PC-9 (cell line): ENCODE measurements around the gene RXRA. TPM values are rescaled to one million over a fixed set of nuclear protein-coding genes. Genes with fewer than 3 reads are reported as not detected.

Source experiments
- BruUV-seq: library from RNA; stranded (reverse); fragments of 400-500 nt; replicated peaks from 2 replicates; lab custom pipeline; 2021; lab: Mats Ljungman, UMichigan
- CTCF ChIA-PET: fragments of 300-600 bp; sonication (Branson Sonifier 250); formaldehyde crosslinking; loops from one replicate; lab custom pipeline; 2022; ENCODE audit warnings: antibody characterized with exemption; lab: Charles Lee
- POLR2A ChIA-PET: fragments of 300-600 bp; sonication (Branson Sonifier 250); formaldehyde crosslinking; loops from one replicate; lab custom pipeline; 2022; ENCODE audit warnings: antibody characterized with exemption; ENCODE audit not compliant: unreplicated experiment; lab: Charles Lee
- DNase-seq, 2 experiments: peaks; one replicate each; pipeline versions ENCODE4 v3.0.0 to v3.0.0-alpha.2; 2015 to 2022; ENCODE audit warnings: mixed read lengths in 1 of 2
- H2AFZ ChIP-seq: fragments of 200-600 bp; sonication (generic); 2 replicates; pipeline ENCODE4 v1.8.1; 2017; ENCODE audit warnings: antibody characterized with exemption
- H3F3A ChIP-seq: fragments of 200-600 bp; sonication (generic); 2 replicates; pipeline ENCODE4 v1.8.1; 2017; ENCODE audit warnings: antibody characterized with exemption, mild to moderate bottlenecking, low read depth; ENCODE audit not compliant: insufficient read depth
- H3K27ac ChIP-seq: fragments of 200-600 bp; sonication (generic); 2 replicates; pipeline ENCODE4 v1.6.1; 2016; ENCODE audit warnings: mixed run types
- H3K27me3 ChIP-seq: fragments of 200-600 bp; sonication (generic); 2 replicates; pipeline ENCODE4 v1.6.1; 2016; ENCODE audit warnings: low read depth, mixed run types; ENCODE audit not compliant: insufficient read depth
- H3K36me3 ChIP-seq: fragments of 200-600 bp; sonication (generic); 2 replicates; pipeline ENCODE4 v1.6.1; 2016; ENCODE audit warnings: low read depth, mixed run types
- H3K4me1 ChIP-seq: fragments of 200-600 bp; sonication (generic); replicated peaks from 2 replicates; pipeline ENCODE4 v1.6.1; 2016; ENCODE audit warnings: mixed run types; ENCODE audit not compliant: insufficient read depth
- H3K4me2 ChIP-seq: fragments of 200-600 bp; sonication (generic); 2 replicates; pipeline ENCODE4 v1.6.1; 2017; ENCODE audit warnings: mixed run types
- H3K4me3 ChIP-seq: fragments of 200-600 bp; sonication (generic); 2 replicates; pipeline ENCODE4 v1.6.1; 2016; ENCODE audit warnings: mixed run types
- H3K79me2 ChIP-seq: fragments of 200-600 bp; sonication (generic); 2 replicates; pipeline ENCODE4 v1.6.1; 2017; ENCODE audit warnings: low read depth, mixed run types
- H3K9me2 ChIP-seq: fragments of 200-600 bp; sonication (generic); 2 replicates; pipeline ENCODE4 v1.8.1; 2017; ENCODE audit warnings: mild to moderate bottlenecking; ENCODE audit not compliant: insufficient read depth
- H3K9me3 ChIP-seq: fragments of 200-600 bp; sonication (generic); 2 replicates; pipeline ENCODE4 v1.8.1; 2016; ENCODE audit warnings: low read depth; ENCODE audit not compliant: insufficient read depth
- H4K20me1 ChIP-seq: fragments of 200-600 bp; sonication (generic); 2 replicates; pipeline ENCODE4 v1.8.1; 2017; ENCODE audit not compliant: insufficient read depth
- CTCF ChIP-seq: fragments of 200-600 bp; sonication (generic); conservative IDR thresholded peaks from 2 replicates; pipeline ENCODE4 v1.6.1; 2017; ENCODE audit warnings: mixed run types, antibody characterized with exemption, mild to moderate bottlenecking, moderate library complexity
- EZH2 ChIP-seq: fragments of 200-600 bp; sonication (generic); IDR thresholded peaks from 2 replicates; pipeline ENCODE4 v1.8.0; 2017; ENCODE audit warnings: antibody characterized with exemption, low read depth
- intact Hi-C: fragments of 100-400 bp; cut with micrococcal nuclease; formaldehyde crosslinking; loops from one replicate; pipeline ENCODE4 v1.10.0; 2022; ENCODE audit not compliant: unreplicated experiment
- total RNA-seq: library from RNA; stranded (reverse); gene quantifications from 2 replicates; pipeline ENCODE4 v1.2.3, GENCODE V29; 2021

RXRA gene
- total RNA-seq, 1 experiment from 2014 or later = 146 TPM

- H3K27me3 ChIP-seq = no peaks in the 10 kb centered on the region
- H3K4me3 ChIP-seq = no peak overlapping the region
- no peak overlapping the region for H2AFZ ChIP-seq
- H4K20me1 ChIP-seq = peaks cover 3% of the 10 kb centered on the region; the same call in 1 of the 2 replicates
- intact Hi-C loops = no loop called here
- DNase-seq = no peak
- peaks cover 21% of the 10 kb centered on the region for H3K79me2 ChIP-seq
- no peaks in the 10 kb centered on the region; the same call in 1 of the 2 replicates for H3K36me3 ChIP-seq
- ChIA-PET POLR2A (no interaction called here), CTCF (no interaction called here)
- TF ChIP-seq CTCF (no peak), EZH2 (no peak)
- no peaks in the 10 kb centered on the region for H3K9me2 ChIP-seq
- no peaks in the 10 kb centered on the region for H3K9me3 ChIP-seq
- H3K27ac ChIP-seq = no peak overlapping the region
- H3F3A ChIP-seq = peaks cover 6% of the 10 kb centered on the region; the same call in 1 of the 2 replicates
- no peak overlapping the region for H3K4me2 ChIP-seq
- H3K4me1 ChIP-seq = peaks cover 23% of the 10 kb centered on the region
- no TSS peak for BruUV-seq
Measured at GRCh38 chr9:134416385-134417015, 90.2 kb downstream of the RXRA start.

GRCh38 chr9:134418354-134418753 lies 92.1 kb downstream of the RXRA start:
- Histone ChIP-seq H3K36me3 (no peaks in the 10 kb centered on the region; the same call in 1 of the 2 replicates), H3K27ac (no peak overlapping the region), H3K9me2 (no peaks in the 10 kb centered on the region), H3F3A (no peaks in the 10 kb centered on the region; the same call in 1 of the 2 replicates), H3K79me2 (peaks cover 3% of the 10 kb centered on the region; the same call in 1 of the 2 replicates), H3K4me3 (no peak overlapping the region), H4K20me1 (no peaks in the 10 kb centered on the region), H3K9me3 (no peaks in the 10 kb centered on the region), H3K4me1 (peaks cover 4% of the 10 kb centered on the region), H3K27me3 (no peaks in the 10 kb centered on the region), H3K4me2 (no peak overlapping the region), H2AFZ (no peak overlapping the region)
- DNase-seq = no peak
- POLR2A ChIA-PET = no interaction called here
- BruUV-seq = no TSS peak
- CTCF ChIA-PET = no interaction called here
- no peak for TF ChIP-seq EZH2
- TF ChIP-seq CTCF = no peak
- intact Hi-C loops = no loop called here

GRCh38 chr9:134419000-134419683 lies 92.9 kb downstream of the RXRA start:
- H3K9me3 ChIP-seq = no peaks in the 10 kb centered on the region
- POLR2A ChIA-PET = no interaction called here

More at GRCh38 chr9:134419000-134419683, 92.9 kb downstream of the RXRA start:
- H4K20me1 ChIP-seq = no peaks in the 10 kb centered on the region
- no peaks in the 10 kb centered on the region; the same call in 1 of the 2 replicates for H3K36me3 ChIP-seq
- H3K9me2 ChIP-seq = no peaks in the 10 kb centered on the region
- no peak for DNase-seq
- no peaks in the 10 kb centered on the region for H3K4me1 ChIP-seq
- H3K79me2 ChIP-seq = no peaks in the 10 kb centered on the region
- H2AFZ ChIP-seq = no peak overlapping the region
- CTCF ChIA-PET = no interaction called here
- no peak overlapping the region for H3K4me2 ChIP-seq
- BruUV-seq = no TSS peak
- intact Hi-C loops = no loop called here
- no peak for TF ChIP-seq EZH2
- no peak for TF ChIP-seq CTCF
- no peaks in the 10 kb centered on the region for H3F3A ChIP-seq
- H3K27me3 ChIP-seq = no peaks in the 10 kb centered on the region
- no peak overlapping the region for H3K4me3 ChIP-seq
- H3K27ac ChIP-seq = no peak overlapping the region
